Muscle of leg (tissue), 11 donors: ENCODE measurements around the gene STK40. TPM values are rescaled to one million over a fixed set of nuclear protein-coding genes. Genes with fewer than 3 reads are reported as not detected.

Experiments used
- DNase-seq: peaks from one replicate; pipeline ENCODE4 v3.0.0; 2013
- H3K27ac ChIP-seq: one replicate; pipeline ENCODE4 v1.5.1; 2013; ENCODE audit warnings: mild to moderate bottlenecking, low read length, control low read depth
- H3K27me3 ChIP-seq: one replicate; pipeline ENCODE4 v1.6.1; 2013; ENCODE audit warnings: low read length; ENCODE audit not compliant: control insufficient read depth, insufficient read depth
- H3K36me3 ChIP-seq: one replicate; pipeline ENCODE4 v1.6.1; 2013; ENCODE audit warnings: low read length; ENCODE audit not compliant: control insufficient read depth, insufficient read depth
- H3K4me1 ChIP-seq: one replicate; pipeline ENCODE4 v1.6.1; 2013; ENCODE audit warnings: low read length; ENCODE audit not compliant: control insufficient read depth, insufficient read depth
- H3K4me3 ChIP-seq: one replicate; pipeline ENCODE4 v1.5.1; 2013; ENCODE audit warnings: low read length, control low read depth
- H3K9me3 ChIP-seq: replicated peaks from 2 replicates; pipeline ENCODE4 v1.6.1; 2013; ENCODE audit warnings: low read depth, low read length; ENCODE audit not compliant: control insufficient read depth
- WGBS: methylation state at CpG from one replicate; pipeline ENCODE4 v1.1.5; 2013; ENCODE audit warnings: missing lambda C conversion rate; ENCODE audit not compliant: insufficient coverage; 5-methylcytosine and 5-hydroxymethylcytosine counted together
- polyA plus RNA-seq, 8 donors: library from polyadenylated mRNA; unstranded; fragments of 120-200 nt; gene quantifications; one replicate each; pipeline versions ENCODE4 v1.2.1 to v1.2.3, GENCODE V29; 2013; ENCODE audit warnings: inconsistent platforms in 1 of 8, low replicate concordance in 1 of 8; ENCODE audit not compliant: insufficient read length in 8 of 8, insufficient read depth in 1 of 8
- total RNA-seq: library from RNA; stranded (reverse); fragments of 120-200 nt; gene quantifications from one replicate; pipeline ENCODE4 v1.2.4, GENCODE V29; 2013

The STK40 gene
- total and polyA plus RNA-seq, 9 donors: 12.3 to 33.1 (median 25.2) TPM

DNA sequence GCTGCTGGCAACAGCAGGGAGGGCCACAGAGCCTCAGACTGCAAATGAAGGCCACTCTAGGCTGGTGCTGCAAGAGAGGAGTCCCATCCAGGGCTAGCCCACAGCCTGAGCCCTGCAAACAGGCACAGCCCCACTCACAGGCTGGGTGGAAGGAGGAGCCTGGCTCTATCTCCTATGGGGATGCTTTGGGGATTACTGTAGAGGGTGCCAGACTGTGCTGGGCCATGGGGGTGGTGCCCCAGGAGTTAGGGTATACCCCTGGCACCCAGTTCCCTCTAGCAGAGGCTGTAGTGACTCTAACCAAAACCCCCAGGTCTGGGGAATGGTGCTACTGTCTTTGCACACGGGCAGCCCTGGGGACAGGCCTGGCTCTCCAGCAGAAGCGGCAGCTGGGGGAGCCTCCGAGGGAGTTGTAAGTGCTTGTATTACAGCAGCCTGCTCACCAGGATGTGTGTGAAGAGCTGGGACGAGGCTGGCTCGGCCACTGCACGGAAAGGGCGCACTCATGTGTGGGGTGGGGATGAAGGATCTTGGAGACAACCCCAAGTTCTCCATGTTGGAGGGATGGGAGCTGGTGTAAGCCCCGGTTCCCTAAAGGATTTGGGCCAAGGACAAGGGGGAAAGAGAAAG lies 38.9 kb downstream of the STK40 start:
- Histone ChIP-seq H3K27me3 (no peaks in the 10 kb centered on the region), H3K4me3 (no peak overlapping the region), H3K36me3 (peaks cover 49% of the 10 kb centered on the region), H3K4me1 (peaks cover 29% of the 10 kb centered on the region), H3K9me3 (no peaks in the 10 kb centered on the region), H3K27ac (no peak overlapping the region)
- WGBS: 65% methylated on average over 8 of the region's 8 CpGs
- no peak for DNase-seq

DNA sequence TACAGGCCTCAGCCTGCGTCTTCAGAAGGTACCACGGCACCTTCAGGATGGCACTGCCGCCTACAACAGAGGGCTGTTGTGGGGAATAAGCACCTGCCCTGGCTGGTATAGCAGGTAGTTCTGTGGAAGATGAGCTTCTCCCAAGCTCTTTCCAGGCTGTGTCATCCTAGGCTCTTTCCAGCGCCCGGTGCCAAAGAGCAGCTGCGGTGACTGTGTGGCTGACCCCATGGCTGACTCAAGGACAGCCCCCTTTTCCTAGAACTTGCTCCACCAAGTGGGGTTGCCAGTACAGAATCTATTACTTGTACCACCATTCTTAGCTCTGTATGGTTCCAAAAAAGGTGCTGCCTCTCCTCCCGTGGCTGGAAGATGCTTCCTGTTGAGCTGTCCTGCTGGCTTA lies 40.4 kb downstream of the STK40 start:
- H3K27me3 ChIP-seq: no peaks in the 10 kb centered on the region
- H3K4me1 ChIP-seq: peaks cover 14% of the 10 kb centered on the region
- H3K27ac ChIP-seq: no peak overlapping the region
- H3K9me3 ChIP-seq: no peaks in the 10 kb centered on the region
- DNase-seq: no peak
- WGBS: 88% methylated on average over 7 of the region's 7 CpGs
- no peak overlapping the region for H3K4me3 ChIP-seq
- peaks cover 58% of the 10 kb centered on the region for H3K36me3 ChIP-seq

DNA sequence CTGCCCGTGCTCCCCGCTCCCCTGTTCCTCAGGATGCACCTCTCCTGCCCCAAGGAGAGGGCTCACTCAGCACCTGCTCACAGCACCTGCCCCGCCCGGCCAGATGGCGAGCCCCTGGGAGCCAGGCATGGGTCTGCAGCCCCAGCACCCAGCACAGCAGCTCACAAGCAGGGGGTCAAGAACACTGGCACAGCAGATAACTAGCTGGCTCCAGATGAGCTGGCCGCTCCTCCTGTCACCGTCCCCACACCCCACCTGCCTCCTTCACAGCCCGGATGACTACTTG lies 41.4 kb downstream of the STK40 start:
- H3K36me3 ChIP-seq: peaks cover 56% of the 10 kb centered on the region
- no peaks in the 10 kb centered on the region for H3K27me3 ChIP-seq
- H3K27ac ChIP-seq: no peak overlapping the region
- no peak for DNase-seq
- peaks cover 4% of the 10 kb centered on the region for H3K4me1 ChIP-seq
- WGBS: 90% methylated on average over 8 of the region's 8 CpGs
- H3K4me3 ChIP-seq: no peak overlapping the region
- no peaks in the 10 kb centered on the region for H3K9me3 ChIP-seq

DNA sequence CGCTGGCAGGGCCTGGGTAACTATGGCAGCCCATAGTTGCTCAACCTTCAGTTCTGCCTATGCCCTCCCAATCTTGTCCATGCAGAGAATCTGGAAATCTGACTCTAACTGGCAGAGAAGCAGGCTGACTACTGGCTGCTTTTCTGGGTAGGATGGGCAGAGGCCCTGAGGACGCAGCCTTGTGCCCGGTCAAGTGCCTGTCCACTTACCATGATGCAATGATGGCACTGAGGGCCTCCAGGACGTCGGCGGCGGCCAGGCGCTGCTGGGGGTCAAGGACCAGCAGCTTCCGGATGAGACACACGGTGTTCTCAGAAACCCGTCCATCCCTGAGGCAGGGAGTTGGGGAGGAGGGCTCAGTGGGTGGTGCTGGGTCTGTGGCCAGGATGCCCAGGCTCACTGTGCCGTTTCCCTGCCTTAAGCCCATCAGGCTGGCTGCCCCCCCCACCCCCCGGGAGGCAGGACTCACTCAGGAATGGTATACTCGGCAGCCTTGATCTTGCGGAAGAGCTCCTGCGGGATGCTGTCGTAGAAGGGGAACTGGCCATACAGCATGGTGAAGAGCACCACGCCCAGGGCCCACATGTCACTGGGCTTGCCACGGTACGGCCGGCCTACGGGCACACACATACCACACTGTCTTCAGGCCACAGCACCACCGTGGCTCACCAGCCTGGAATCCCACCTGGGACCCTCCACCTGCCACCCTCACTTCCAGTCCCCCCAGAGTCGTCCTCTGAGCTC lies 41.9 kb downstream of the STK40 start:
- Histone ChIP-seq H3K4me3 (no peak overlapping the region), H3K36me3 (peaks cover 53% of the 10 kb centered on the region), H3K9me3 (no peaks in the 10 kb centered on the region), H3K4me1 (peaks cover 2% of the 10 kb centered on the region), H3K27me3 (no peaks in the 10 kb centered on the region), H3K27ac (no peak overlapping the region)
- DNase-seq: no peak
- WGBS: 87% methylated on average over 21 of the region's 24 CpGs

DNA sequence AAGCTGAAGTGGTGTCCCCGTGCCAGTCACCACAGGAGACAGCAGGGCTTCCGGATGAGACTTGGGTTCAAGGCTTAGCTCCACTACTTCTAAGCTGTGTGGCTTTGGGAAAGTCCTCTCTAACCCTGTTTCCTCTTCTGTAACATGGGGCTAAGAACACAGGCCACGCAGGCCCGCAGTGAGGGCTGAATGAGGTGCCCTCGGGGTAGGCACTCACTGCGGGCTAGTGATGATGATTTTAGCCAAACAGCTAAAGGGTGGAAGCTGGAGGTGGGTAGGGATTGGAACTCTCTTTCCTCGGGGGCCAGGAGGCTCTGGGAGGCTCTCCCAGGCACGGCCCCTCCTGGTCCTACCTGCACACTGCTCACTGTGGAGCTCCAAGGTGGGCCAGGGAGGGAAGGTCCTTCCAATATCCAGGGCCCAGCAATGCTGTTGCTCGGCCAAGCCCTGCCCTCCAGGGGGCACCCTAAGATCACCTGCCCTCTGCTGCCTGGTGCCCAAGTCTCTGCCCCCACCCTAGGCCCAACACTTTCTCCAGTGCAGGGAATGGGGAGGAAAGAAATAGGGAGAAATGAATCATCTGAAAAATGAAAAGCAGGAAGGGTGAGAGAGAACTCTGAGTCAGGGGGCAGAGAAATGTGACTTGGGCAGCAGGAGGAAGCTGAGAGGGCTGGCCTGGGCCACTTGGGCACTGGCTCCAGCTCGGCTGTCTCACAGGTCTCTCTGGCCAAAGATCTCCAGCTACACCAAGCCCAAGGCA lies 43.1 kb downstream of the STK40 start:
- H3K27ac ChIP-seq: no peak overlapping the region
- H3K9me3 ChIP-seq: no peaks in the 10 kb centered on the region
- H3K36me3 ChIP-seq: peaks cover 44% of the 10 kb centered on the region

DNA sequence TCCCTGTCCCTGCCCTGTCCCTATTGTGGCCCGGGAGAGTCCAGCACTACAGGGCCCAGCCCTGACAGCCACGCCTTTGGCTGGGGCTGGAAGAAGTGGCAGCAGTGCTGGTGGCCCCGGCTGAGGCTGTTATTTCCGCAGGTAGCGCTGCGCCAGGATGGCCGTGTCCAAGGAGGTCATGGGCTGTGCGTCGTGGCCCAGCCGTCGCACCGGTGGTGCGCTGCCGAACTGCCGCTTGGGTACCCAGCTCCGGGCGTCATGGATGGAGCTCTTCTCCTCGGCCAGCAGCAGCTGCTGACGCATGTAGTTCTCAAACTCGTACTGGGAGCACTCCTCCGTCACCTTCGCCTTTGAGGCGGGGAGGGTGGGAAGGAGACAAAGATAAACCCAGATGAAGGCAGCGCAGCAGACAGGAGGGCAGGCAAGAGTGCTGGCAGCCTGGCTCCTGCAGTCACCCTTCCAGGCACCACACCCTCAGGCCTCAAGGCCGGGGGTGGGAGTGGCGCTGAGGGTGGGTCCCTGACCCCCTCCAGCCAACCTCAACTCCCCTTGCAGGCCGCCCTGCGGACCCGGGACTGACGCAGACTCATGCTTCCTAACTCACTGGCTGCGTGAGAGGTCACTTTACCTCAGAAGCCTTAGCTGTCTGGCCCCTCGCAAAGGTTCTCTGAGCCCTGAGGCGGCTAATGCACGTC lies 44.0 kb downstream of the STK40 start:
- peaks cover 8% of the 10 kb centered on the region for H3K4me1 ChIP-seq
- no peaks in the 10 kb centered on the region for H3K9me3 ChIP-seq
- DNase-seq: no peak
- H3K27ac ChIP-seq: no peak overlapping the region
- H3K4me3 ChIP-seq: no peak overlapping the region
- H3K27me3 ChIP-seq: no peaks in the 10 kb centered on the region
- 91% methylated on average over 27 of the region's 34 CpGs for WGBS
- peaks cover 41% of the 10 kb centered on the region for H3K36me3 ChIP-seq

More for the DNA sequence above, 43.1 kb downstream of the STK40 start:
- Histone ChIP-seq H3K4me3 (no peak overlapping the region), H3K27me3 (no peaks in the 10 kb centered on the region), H3K4me1 (peaks cover 8% of the 10 kb centered on the region)
- 86% methylated on average over 8 of the region's 10 CpGs for WGBS
- DNase-seq: no peak

DNA sequence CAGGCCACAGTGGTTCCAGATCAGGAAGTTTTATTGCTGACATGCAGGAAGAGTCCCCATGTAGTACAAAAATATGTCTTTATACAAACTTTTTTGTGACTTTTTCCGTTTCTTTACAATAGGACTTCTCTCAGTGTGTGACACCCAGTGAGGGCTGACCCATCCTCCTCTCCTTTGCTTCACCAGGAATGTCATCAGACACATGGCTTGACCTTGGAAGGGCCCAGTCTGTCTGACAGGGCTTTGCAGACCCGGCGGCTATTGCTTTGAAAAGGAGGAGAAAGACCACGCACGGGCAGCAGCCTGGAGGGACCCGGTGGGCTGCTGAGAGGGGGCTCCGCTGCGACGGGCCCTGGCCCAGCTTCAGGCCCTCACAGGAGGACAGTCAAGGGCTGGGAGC lies 46.1 kb downstream of the STK40 start:
- 47% methylated on average over 3 of the region's 9 CpGs for WGBS
- Histone ChIP-seq H3K27me3 (no peaks in the 10 kb centered on the region), H3K9me3 (no peaks in the 10 kb centered on the region), H3K27ac (no peak overlapping the region), H3K4me3 (no peak overlapping the region), H3K4me1 (peaks cover 8% of the 10 kb centered on the region), H3K36me3 (peaks cover 25% of the 10 kb centered on the region)
- DNase-seq: no peak

DNA sequence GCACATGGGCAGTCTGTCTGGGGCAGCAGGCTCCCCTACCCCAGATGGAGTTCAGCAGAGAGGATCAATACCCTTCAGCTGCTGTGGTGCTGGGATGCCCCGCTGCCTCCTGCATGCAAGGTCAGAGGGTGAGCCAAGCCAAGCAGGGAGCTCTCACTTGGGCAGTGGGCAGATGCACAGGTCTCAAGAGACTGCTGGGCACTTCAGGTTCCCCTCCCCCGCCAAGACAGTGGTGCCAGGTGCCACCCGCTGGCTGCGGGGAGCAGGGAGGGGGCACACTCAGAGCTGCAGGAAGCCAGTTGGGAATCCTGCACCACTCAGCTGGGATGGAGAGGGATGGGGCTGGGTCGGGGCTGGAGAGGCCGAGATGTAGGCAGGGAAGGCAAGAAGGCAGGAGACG lies 46.5 kb downstream of the STK40 start:
- H3K36me3 ChIP-seq: peaks cover 25% of the 10 kb centered on the region
- WGBS: 82% methylated on average over 3 of the region's 7 CpGs
- peaks cover 8% of the 10 kb centered on the region for H3K4me1 ChIP-seq
- no peak overlapping the region for H3K27ac ChIP-seq
- H3K27me3 ChIP-seq: no peaks in the 10 kb centered on the region
- no peak overlapping the region for H3K4me3 ChIP-seq
- DNase-seq: no peak
- no peaks in the 10 kb centered on the region for H3K9me3 ChIP-seq

DNA sequence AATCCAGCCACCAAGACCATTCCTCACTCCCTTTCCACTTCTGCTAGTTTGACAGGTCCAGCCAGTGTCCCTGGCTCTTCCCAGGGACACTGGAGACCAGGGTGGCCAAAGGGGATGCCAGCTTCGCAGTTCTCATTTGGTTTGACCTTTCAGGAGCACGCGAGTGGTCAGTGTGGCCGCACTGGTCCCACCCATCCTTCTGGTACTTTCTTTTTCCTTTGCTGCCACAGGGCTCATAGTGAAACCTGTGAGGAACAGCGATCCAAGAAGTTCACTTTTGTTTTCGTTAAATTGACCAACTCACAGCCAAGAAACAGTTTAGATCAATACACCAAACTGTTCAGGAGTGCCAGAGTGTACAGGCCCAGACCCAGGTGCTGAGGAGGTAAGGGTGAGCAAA lies 47.9 kb downstream of the STK40 start:
- no peak for DNase-seq
- 83% methylated on average over 1 of the region's 6 CpGs for WGBS
- no peaks in the 10 kb centered on the region for H3K9me3 ChIP-seq
- no peaks in the 10 kb centered on the region for H3K27me3 ChIP-seq
- no peak overlapping the region for H3K27ac ChIP-seq
- peaks cover 8% of the 10 kb centered on the region for H3K4me1 ChIP-seq
- peaks cover 14% of the 10 kb centered on the region for H3K36me3 ChIP-seq
- no peak overlapping the region for H3K4me3 ChIP-seq

DNA sequence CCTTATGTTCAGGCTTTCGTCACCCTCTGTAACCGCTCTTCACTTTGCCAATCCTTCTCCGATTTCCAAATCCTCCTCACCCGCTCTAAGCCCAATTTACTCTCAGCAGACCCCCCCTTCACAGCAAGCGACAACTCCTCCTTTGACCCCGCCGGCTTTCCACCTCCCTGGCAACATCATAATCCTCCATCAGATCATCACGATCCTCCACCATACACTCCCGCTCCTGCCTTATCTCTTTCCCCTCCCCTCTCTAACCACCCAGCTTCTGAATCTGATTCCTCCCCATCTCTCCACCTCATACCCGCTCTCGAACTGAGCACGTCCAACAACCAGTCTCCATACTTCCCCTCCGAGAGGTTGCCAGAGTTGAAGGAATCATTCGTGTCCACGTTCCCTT lies 54.8 kb downstream of the STK40 start:
- no peaks in the 10 kb centered on the region for H3K36me3 ChIP-seq
- peaks cover 3% of the 10 kb centered on the region for H3K27me3 ChIP-seq
- H3K27ac ChIP-seq: no peak overlapping the region
- DNase-seq: no peak
- H3K9me3 ChIP-seq: no peaks in the 10 kb centered on the region
- no peak overlapping the region for H3K4me3 ChIP-seq
- peaks cover 6% of the 10 kb centered on the region for H3K4me1 ChIP-seq
- WGBS: 84% methylated on average over 15 of the region's 15 CpGs
